ENCODE data around the gene BTBD18.

The BTBD18 gene

GRCh38 chr11:57751676-57752253 lies at the start of gene BTBD18:
TSS of gene BTBD18 (minus strand) at chr11:57751819. CDS start at chr11:57751188, 631 bp downstream.
- peak within 1 kb of the TSS; percentile 50 for H3K27ac ChIP-seq
- TF ChIP-seq ZFX (IDR thresholded peaks at IDR 0.05; ENCODE audit: borderline replicate concordance) (no peak), CTCF (IDR thresholded peaks at IDR 0.05) (peak; percentile 83)

- peak overlapping the region; percentile 92 for H3K27ac ChIP-seq
These were observed 49.5 kb upstream of the BTBD18 start for GRCh38 chr11:57801183-57801485.

GRCh38 chr11:57800444-57801182 lies 49.0 kb upstream of the BTBD18 start:
- peak; percentile 87 for TF ChIP-seq CTCF (IDR thresholded peaks at IDR 0.05)
- no peak for TF ChIP-seq ZFX (IDR thresholded peaks at IDR 0.05; ENCODE audit: borderline replicate concordance)
- H3K27ac ChIP-seq = peak overlapping the region; percentile 92

More at GRCh38 chr11:57801183-57801485, 49.5 kb upstream of the BTBD18 start:
- no peak for TF ChIP-seq CTCF (IDR thresholded peaks at IDR 0.05)

GRCh38 chr11:57798905-57799559 lies 47.4 kb upstream of the BTBD18 start:
- TF ChIP-seq CTCF (IDR thresholded peaks at IDR 0.05) (no peak), ZFX (IDR thresholded peaks at IDR 0.05; ENCODE audit: borderline replicate concordance) (no peak)
- H3K27ac ChIP-seq = peak overlapping the region; percentile 92

- TF ChIP-seq CTCF (IDR thresholded peaks at IDR 0.05) (no peak), ZFX (IDR thresholded peaks at IDR 0.05; ENCODE audit: borderline replicate concordance) (no peak)
- peak overlapping the region; percentile 73 for H3K27ac ChIP-seq
These were observed 41.9 kb upstream of the BTBD18 start for GRCh38 chr11:57793351-57794115.

GRCh38 chr11:57792870-57793269 lies 41.3 kb upstream of the BTBD18 start:
- TF ChIP-seq CTCF (IDR thresholded peaks at IDR 0.05) (no peak), ZFX (IDR thresholded peaks at IDR 0.05; ENCODE audit: borderline replicate concordance) (no peak)
- H3K27ac ChIP-seq = peak overlapping the region; percentile 73

Data from 22Rv1 (cell line).